Stimulated activated CD8-positive, alpha-beta memory T cell treated with anti-CD3 and anti-CD28 coated beads, Interleukin-7, amount 100 ng/mL, for 48 hours (primary cell): ENCODE data around the gene TTC16.

Source experiments
- DNase-seq, 2 donors: peaks; one replicate each; pipeline ENCODE4 v3.0.0-alpha.2; 2020; ENCODE audit warnings: low read depth in 1 of 2; ENCODE audit errors: extremely low read depth in 1 of 2

Gene TTC16

DNA sequence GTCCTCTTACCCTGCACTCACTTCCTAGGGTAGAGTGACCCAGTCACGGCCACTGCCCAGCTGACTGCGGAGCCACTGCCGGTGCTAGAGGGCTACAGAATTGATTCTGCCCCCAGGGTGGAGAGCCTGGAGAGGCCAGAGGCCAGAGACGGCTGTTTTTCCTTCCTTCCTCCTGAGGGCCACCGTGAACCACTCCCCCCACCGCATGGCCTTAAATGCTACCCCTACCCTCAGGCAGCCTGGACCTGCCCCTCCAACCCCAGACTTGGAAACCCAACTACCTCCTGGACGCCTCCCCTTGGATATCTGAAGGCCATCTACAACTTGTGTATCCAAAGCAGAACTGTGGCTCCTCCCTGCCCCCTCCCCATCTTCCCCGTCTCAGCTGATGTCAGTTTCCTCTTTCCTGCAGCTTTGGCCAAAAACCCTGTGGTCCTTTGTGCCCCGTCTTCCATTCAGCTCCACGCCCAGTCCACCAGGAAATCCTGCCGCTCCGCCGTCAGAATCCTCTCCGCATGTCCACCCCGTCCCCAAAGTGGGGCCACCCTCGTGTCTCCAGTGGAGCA, 46.3 kb downstream of the TTC16 start:
- no peak for DNase-seq

DNA sequence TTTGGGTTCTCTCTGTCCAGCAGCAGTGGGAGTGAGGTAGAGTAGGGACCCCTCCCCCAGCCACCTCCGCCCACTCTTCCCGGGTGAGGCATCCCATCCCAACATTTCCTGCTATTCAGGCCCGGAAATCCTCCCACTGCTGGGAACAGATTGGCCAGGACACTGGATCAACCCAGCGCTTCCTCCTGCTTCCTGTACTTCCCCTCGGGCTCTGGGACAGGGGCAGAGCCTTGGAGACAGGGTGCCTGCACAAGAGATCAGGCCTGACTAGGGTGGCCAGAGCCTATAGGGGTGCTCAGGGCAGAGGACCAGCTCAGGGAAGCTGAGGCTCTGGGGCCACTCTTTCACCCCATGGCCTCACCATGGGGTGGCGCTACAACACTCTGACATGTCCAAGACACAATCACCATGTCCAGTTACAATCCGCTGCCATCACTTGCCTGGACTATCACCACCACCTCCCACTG, 48.1 kb downstream of the TTC16 start:
- DNase-seq: no peak

DNA sequence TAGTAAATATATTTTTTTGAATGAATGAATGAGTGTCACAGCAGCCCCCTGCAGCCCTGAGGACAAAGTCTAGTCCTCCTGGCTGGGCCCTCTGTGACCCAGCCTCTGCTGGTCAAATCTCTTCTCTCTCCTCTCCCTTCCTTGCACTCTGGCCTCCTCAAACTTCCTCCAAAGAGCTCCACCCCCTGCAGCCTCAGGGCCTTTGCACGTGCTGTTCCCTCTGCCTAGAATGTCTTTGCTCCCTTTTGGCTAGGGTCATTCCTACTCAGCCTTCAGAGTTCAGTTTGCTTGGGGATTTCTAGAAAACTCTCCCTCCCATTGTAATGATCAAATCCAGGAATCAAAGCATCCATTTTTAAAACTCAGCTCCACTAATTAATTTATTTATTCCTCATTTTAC, 49.5 kb downstream of the TTC16 start:
- no peak for DNase-seq

DNA sequence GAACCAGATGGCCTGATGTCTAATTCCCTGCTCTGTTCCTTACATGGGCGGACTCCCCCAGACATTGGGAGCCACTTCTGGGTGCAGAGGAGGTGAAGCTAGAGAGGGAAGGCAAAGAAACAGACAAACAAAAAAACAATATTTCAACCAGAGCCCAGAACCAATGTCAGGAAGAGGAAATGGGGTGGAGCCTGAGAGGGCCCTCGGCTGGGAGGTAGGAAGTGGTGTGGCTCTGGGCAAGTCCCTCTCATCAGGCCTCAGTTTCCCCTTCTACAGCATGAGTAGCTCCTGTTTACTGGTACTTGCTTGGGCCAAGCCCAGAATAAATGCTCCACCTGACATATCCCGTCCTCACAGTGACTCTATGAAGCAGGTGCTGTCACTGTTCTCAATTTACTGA, 51.5 kb downstream of the TTC16 start:
- DNase-seq: no peak

DNA sequence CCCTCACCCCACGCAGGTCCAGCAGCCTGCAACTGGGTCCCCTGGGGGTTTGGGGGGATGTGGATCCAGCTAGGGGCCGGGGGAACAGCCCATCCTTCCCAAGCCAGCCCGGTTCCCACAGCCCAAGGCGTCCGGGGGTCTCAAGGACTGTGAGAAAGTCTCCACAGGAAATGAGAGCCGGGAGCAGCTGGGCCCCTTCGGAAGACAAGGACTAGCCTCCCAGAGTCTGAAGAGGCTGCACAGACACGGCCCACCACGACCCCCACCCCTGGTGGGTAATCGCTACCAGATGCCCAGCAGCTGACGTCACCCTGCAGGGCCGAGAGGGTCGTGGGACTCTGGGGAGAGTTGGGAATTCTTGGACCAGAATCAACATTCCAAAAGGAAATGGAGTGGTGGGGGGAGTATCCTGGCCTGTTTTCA, 52.0 kb downstream of the TTC16 start:
- no peak for DNase-seq

DNA sequence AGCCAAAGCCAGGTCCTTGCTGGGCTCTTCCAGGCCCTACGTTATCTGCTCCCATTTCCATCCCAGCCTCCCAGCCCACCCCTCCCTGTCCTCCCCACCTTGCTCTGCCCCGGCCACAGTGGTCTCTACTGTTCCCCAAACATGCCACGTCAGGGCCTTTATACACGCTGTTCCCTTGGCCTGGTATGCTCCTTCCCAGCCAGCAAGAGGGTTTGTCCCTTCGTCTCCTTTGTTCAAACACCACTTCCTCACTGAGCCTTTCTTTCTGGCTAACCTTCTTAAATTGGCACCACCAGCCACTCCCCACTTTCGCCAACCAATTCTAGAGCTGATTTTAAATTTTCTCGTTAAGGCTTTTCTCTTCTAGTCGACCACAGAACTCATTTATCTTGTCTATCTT, 52.8 kb downstream of the TTC16 start:
- DNase-seq: no peak

DNA sequence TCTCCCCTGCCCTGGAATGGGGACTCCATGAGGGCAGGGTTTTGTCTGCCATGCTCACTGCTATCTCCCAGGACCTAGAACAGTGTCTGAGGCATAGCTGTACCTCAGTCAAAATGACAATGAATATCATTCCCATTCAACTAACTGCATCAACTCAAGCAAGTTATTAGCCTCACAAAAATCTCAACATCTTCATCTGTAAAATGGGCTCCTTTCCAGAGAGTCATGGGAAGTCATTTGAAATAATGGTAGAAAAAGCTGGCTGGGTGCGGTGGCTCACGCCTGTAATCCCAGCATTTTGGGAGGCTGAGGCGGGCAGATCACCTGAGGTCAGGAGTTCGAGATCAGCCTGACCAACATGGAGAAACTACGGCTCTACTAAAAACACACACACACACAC, 53.2 kb downstream of the TTC16 start:
- no peak for DNase-seq

DNA sequence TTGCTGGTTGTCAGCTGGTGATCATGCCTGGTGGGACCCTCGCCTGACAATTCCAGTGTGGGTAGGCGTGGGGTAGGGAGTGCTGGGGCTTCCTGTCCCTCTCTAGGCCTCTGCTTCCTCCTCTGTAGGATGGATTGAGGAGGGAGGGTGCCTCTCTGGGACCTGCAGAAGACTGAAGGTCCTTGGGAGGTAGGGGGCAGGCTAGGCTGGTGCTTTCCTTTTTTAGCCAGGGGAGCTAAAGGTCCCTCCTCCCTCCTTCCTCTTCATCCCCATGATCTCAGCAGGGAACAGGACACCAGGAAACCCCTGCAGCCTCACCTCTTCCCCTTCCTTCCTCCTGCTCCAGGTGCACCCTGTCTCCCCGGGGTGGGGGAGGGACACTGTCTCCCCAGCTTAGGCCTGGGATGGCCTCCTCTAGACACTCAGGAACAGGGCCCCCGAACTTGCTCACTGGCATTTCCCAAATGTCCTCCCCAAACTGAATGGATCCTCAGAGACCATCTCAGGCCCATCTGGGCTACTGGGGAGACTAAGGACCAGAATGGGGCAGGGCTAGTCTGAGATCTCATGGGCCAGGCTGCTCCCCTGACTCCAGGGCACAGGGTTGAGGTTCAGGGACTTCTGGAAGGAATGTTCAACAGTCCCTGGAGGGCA, 54.2 kb downstream of the TTC16 start:
- no peak for DNase-seq

DNA sequence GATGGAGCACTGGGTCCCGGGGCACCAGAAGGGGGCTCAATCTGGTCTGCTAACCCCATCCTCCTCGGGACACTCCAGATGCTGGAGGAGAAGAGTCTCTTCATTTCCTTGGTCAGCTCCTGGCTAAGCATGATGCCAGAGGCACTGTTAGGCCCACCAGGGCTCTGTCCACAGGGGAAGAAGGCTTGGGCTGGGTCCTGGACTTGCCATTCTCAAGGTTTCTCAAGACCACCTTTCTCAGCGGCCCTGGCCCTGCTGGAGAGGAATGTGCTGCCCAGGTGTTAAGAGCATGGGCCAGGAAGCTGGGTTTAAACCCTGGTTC, 54.7 kb downstream of the TTC16 start:
- no peak for DNase-seq

DNA sequence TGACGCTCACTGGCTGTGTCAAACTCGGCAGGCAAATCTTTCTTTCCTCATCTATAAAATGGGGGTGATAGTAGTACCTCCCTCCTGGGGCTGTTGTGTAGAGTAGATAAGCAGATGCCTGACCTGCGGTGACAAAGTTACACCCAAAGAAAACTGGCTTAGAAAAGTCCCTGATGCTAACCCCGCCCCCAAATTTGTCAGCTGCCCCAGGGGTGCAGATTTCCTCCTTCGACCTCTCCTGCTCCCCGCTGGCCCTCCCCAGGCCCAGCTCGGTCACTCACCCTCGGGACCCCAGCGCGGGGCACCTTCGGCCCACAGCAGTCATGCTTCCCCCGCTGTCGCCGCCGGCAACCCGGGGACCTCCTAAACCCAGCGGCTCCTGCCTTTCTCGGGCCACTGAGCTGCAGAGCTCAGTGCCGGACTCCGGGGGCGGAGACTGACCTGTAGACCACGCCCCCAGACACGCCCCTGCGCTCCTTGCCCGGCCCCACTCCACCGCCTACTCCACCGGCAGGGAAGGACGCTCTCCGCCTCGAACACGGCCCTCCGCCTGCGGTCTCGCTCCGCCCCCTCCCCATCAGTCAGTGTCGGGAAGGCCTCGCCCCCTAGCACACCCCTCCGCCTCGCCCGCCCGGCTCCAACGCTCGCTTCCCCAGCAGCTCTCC, 55.2 kb downstream of the TTC16 start:
- DNase-seq: peak; percentile 96 to 97

DNA sequence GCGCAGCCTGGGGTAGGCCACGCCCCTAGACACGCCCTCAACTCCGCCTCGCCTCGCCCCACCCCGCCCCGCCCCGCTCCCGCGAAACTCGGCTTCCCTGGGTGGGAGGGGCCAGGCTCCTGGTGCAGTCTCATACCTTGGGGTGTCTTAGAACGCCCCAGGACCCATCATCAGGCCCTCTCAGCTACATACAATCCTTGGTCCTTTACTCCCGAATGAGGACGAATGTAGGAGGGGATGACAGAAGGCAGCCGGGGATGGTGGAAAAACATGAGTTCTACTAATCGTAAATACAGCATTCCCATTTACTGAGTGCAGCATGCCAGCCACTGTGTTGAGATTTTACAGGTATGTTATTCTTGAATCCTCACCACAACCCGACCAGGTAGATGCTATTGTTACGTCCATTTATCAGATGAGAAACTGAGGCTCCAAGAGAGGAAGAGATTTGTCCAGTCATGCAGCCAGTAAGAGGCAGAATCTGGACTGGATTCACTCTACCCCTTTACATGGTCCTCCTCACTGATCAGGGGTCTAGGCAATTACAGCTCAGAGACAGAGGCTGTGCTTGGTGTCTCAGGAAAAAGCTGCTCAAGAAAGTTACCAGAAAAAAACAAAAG, 55.8 kb downstream of the TTC16 start:
- DNase-seq: no peak

DNA sequence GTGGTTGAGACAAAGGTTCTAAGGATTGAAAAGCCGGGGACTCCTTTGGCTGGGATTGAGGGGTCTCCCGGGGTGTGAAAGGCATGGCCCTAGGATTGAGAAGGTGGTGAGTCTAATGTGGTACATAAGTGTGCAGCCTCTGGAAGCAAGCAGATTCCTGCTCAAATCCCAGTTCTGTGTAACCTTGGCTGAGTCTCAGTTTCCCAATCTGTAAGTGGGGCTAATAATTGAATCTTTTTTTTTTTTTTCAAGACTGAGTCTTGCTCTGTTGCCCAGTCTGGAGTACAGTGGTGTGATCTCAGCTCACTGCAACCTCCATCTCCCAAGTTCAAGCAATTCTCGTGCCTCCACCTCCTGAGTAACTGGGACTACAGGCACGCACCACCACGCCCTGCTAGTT, 56.7 kb downstream of the TTC16 start:
- DNase-seq: no peak

DNA sequence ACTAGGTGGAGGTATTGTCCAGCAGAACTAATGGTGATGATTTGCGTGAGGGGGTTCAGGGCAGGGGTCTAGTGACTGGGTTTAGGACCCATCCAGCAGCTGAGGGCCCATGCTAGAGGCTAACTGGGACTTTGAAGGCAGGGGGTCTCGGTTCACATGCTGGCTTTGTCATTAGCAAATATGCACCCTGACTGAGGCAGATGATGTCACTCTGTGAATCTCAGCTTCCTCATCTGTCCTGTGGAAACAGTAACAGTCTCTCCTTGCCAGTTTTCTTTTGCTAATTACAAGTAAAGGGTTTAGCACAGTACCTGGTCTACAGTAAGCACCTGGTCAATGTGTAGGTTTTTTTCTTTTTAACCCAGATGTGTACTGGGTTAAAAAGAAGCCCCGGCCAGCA, 57.4 kb downstream of the TTC16 start:
- no peak for DNase-seq

DNA sequence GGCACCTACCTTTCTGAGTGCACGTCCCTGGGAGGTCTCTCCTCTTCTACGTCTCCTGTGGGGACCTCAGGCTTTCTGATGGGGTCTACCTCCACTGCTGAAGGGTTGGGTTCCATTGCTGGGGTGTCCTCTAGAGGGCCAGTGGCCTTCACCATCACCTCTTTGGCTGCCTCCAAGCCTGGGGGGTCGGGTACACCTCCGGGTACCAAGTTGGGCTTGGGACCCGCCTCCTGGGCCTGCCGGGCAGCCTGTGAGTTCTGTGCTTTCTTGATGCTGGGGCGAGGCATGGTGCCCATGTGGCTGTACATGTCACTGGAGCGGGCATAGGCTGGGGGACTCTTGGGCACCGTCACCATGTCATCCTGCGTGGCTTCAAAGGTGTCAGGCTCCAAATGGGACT, 58.1 kb downstream of the TTC16 start:
- DNase-seq: no peak

DNA sequence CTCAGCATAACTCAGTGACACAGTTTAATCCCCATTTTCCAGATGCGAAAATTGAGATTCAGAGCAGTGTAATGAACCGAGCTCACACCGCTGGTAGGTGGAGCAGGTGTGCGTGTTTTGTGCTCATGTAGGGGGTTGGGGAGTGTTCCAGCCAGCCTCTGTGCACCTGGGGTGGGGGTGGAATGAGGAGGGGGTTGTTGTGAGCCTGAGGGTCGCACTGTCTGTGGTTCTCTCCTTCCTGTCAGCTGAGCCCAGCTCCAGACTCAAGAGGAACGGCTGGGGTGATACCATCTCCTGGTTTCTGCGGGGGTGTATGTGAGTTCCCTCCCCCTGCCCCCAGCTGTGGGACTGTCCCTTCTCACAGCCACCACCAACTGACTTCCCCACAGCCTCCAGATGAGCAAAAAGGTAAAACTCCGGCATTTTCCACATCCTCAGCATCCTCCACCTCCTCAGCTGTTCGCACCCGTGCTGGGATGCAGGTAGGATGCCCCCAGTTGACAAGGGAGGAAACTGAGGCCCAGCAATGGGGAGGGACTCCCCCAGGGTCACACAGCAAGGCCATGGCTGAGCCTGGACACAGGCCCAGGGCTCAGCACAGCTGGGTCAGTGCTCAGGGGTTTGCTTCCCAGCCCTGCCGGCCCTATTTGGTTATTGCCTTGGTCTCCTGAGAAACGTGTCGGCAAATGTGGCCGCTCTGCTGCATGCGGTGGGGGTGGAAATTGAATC, 60.5 kb downstream of the TTC16 start:
- peak; percentile 50 to 63 for DNase-seq

DNA sequence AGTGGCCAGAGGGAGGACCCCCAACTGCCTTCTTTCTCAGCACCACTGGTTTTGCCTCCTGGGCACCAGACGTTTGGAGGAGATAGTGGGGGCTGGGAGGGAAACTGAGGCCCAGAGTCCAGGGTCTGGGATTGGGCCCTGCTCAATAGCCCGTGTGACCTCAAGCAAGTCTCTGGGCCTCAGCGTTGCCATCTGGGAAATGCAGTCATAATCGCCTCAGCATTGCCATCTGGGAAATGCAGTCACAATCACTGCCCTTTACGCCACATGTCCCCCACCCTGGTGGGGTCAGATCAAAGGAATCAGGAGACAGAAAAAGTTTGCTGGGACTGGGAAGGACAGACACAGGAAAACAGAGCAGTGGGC, 61.0 kb downstream of the TTC16 start:
- DNase-seq: no peak

DNA sequence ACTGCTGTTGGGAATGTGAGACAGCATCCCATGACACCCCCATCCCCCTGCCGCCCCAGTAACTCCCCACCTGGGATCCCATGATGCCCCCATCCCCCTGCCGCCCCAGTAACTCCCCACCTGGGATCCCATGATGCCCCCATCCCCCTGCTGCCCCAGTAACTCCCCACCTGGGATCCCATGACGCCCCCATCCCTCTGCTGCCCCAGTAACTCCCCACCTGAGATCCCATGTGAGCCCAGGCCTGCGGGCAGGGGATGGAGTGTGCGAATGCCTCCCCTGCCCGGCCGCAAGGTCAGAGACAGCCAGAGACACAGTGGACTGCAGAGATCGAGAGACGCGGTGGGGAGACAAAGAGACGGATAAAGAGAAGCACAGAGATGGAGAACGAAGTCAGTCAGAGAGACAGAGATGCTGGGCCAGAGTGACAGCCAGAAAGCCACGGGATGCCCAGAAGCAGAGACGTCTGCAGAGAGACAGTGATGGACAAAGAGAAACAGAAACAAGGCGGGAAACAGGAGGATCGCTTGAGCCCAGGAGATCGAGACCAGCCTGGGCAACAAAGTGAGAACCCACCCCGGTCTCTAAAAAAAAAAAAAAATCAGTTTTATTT, 61.6 kb downstream of the TTC16 start:
- DNase-seq: no peak

DNA sequence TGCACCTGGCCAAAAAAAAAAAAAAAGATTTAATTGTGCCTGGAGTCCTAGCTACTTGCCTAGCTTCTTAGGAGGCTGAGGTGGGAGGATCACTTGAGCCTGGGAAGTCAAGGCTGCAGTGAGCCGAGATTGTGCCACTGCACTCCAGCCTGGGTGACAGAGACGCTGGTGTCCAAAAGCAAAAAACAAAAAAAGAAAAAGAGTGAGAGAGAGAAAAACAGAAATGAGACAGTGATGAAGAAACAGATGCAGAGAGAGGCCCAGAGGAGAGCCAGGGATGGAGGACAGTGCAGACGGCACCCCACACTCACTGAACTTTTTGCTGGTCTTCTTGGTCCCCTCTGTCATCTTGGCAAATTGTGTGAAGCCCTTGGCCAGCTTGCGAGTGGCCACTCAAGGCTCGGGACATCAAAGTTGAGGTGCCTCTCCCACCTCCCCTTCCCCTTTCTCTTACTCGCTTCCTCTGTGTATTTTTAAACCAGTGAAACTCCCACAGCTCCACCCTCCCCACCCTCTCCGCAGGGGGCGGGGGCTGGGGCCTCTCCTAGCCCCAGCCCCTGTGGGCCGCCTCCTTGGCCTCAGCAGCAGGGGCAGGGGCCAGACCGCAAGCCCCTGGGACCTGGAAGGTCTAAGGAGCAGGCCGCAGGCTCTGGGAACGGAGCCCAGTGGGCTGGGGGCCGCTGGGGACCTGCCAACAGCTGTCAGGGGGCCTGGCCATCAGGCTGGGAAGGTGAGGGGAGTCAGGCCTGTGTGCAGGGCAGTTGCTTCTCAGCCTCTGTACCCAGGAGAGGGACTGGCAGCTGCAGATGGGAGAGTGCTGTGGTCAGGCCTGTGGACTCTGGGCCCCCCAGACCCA, 62.6 kb downstream of the TTC16 start, which contains the start of gene SH2D3C:
SH2D3C (minus strand) TSS at position 387 of the 856 bp plus-strand sequence; CDS start at position 348, 39 bp downstream.
- DNase-seq: no peak

DNA sequence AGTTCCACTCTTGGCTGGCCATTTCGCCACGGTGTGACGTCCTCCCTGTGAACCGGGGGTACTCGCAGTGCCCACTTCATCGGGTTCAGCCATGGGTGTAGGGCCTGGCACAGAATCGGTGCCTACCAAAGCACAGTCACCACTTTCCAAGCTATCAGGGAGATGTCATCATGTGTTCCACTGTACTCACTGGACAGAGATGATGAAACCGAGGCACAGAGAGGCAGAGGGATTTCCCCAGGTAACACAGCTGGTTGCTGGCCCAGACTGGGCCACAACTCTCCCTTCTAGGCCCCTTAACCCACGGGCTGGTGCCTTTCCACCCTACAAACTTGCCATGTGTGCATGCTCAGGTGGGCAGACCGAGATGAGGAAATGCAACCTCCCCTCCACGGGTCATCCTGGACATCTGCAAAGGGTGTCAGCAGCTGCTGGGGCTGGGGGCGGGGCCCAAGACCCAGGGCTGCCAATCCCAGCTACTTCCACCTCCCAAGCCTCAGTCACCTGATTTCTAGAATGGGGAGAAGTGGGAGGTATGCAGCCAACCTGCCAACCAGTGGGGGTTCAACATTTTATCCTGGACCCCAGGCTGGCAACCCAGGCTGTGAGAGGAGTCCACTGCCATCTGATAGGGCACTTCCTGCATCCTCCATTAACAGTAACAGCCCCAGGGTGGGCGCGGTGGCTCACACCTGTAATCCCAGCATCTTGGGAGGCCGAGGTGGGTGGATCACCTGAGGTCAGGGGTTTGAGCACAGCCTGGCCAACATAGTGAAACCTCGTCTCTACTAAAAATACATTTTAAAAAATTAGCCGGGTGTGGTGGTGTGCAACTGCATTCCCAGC, 63.5 kb downstream of the TTC16 start:
- DNase-seq: peak in 1 of 2 donors; percentile 60
